Fibroblast of the aortic adventitia (primary cell): Measurements from ENCODE around the gene TCEAL2. TPM values are rescaled to one million over a fixed set of nuclear protein-coding genes. Genes with fewer than 3 reads are reported as not detected.
"Not testable (repeated sequence)": the region's sequence is repeated elsewhere in the genome, so short reads cannot be mapped to it uniquely, and the experiment has no call there.

Experiments
- DNase-seq: peaks from one replicate; pipeline ENCODE4 v3.0.0-alpha.2; 2010; ENCODE audit warnings: low read depth
- H3K4me3 ChIP-seq: 2 replicates; pipeline ENCODE4 v1.5.1; 2011; ENCODE audit warnings: low read depth, mild to moderate bottlenecking, control low read depth, low read length, moderate library complexity
- CTCF ChIP-seq: IDR thresholded peaks from 2 replicates; pipeline ENCODE4 v1.5.1; 2011; ENCODE audit warnings: mild to moderate bottlenecking, low read length, control low read depth, inconsistent platforms; ENCODE audit not compliant: insufficient read depth
- total RNA-seq: library from RNA; depleted of rRNA; stranded (reverse); fragments of >200 nt; gene quantifications from 2 replicates; pipeline ENCODE4 v1.2.3, GENCODE V29; 2012; ENCODE audit warnings: low replicate concordance

The TCEAL2 gene
- total RNA-seq, 1 donor, result not detected

GRCh38 chrX:102129473-102129872, 4.0 kb downstream of the TCEAL2 start:
- TF ChIP-seq CTCF, result peak; percentile 47
- no peak overlapping the region for H3K4me3 ChIP-seq
- peak; percentile 11 for DNase-seq

GRCh38 chrX:102138064-102138463, 12.6 kb downstream of the TCEAL2 start:
- TF ChIP-seq CTCF, result no peak
- no peak for DNase-seq

GRCh38 chrX:102140876-102141275, 15.4 kb downstream of the TCEAL2 start:
- H3K4me3 ChIP-seq, DNase-seq: not testable (repeated sequence)

More at GRCh38 chrX:102138064-102138463, 12.6 kb downstream of the TCEAL2 start:
- H3K4me3 ChIP-seq, result no peak overlapping the region

GRCh38 chrX:102141631-102142030, 16.2 kb downstream of the TCEAL2 start:
- H3K4me3 ChIP-seq, DNase-seq: not testable (repeated sequence)

GRCh38 chrX:102142274-102142673, 16.8 kb downstream of the TCEAL2 start, which contains the start of gene TCEAL6:
TSS of gene TCEAL6 (minus strand) at chrX:102142481.
- DNase-seq, H3K4me3 ChIP-seq: not testable (repeated sequence)

GRCh38 chrX:102154218-102154860, 28.9 kb downstream of the TCEAL2 start:
- TF ChIP-seq CTCF, result no peak
- no peak overlapping the region for H3K4me3 ChIP-seq
- no peak for DNase-seq

GRCh38 chrX:102154900-102155805, 29.7 kb downstream of the TCEAL2 start:
- H3K4me3 ChIP-seq, result no peak overlapping the region
- no peak for DNase-seq
- TF ChIP-seq CTCF, result no peak

GRCh38 chrX:102155806-102156179, 30.3 kb downstream of the TCEAL2 start, which contains the start of gene BEX5:
TSS of gene BEX5 (minus strand) at chrX:102155977. CDS start at chrX:102154265, 1,712 bp downstream.
- TF ChIP-seq CTCF, result no peak
- H3K4me3 ChIP-seq, result no peak within 1 kb of the TSS
- no peak for DNase-seq
